ENCODE data around the gene ATG4D. TPM values are rescaled to one million over a fixed set of nuclear protein-coding genes. Genes with fewer than 3 reads are reported as not detected.

ATG4D gene
- total and polyA plus RNA-seq, 10 of the 15 experiments (the other 5 are each of a cell fraction or from before 2014, with no cell fraction given): 0.39 to 28.7 (median 13.4) TPM

- TF ChIP-seq ZNF687 (IDR thresholded peaks at IDR 0.05) (no peak), MEF2B (IDR thresholded peaks at IDR 0.05; ENCODE audit: partially characterized antibody, poor library complexity, severe bottlenecking) (no peak), CTCF (IDR thresholded peaks at IDR 0.05 in 2 of 3, conservative IDR thresholded peaks at IDR 0.05 in 1 of 3; ENCODE audit: control insufficient read depth in 2 of 3, extremely low read depth in 1 of 3, insufficient read depth in 1 of 3, low read depth in 3 of 3, low read length in 3 of 3) (peak; percentile 40 to 57 (median 56); a peak in 5 of 6 replicates), MAX (IDR thresholded peaks at IDR 0.05; ENCODE audit: low read depth, low read length) (peak; percentile 69; the same call in 1 of the 2 replicates), ZBTB4 (CRISPR knock-in tag; IDR thresholded peaks at IDR 0.05) (no peak), ZNF622 (IDR thresholded peaks at IDR 0.05) (no peak), MYC (IDR thresholded peaks at IDR 0.05; ENCODE audit: insufficient read depth, insufficient read length, insufficient replicate concordance, low read length, severe bottlenecking) (peak; percentile 33), MTA2 (IDR thresholded peaks at IDR 0.05; ENCODE audit: low read depth) (0 out of 2 replicates have a peak, but pooled peaks have one; percentile 14), TAF1 (IDR thresholded peaks at IDR 0.05; ENCODE audit: borderline replicate concordance, low read depth, low read length) (no peak), SKIL (IDR thresholded peaks at IDR 0.05; ENCODE audit: low read depth, poor library complexity, severe bottlenecking) (no peak), ZBED1 (IDR thresholded peaks at IDR 0.05; ENCODE audit: borderline replicate concordance) (no peak), KDM1A (IDR thresholded peaks at IDR 0.05; ENCODE audit: borderline replicate concordance) (no peak), PAX5 (IDR thresholded peaks at IDR 0.05; ENCODE audit: borderline replicate concordance, low read depth, low read length) (no peak)
Measured at GRCh38 chr19:10565028-10565566, 21.4 kb downstream of the ATG4D start (continued).

Data from GM12878 (cell line).